Measurements from ENCODE around the gene ZNF562. TPM values are rescaled to one million over a fixed set of nuclear protein-coding genes. Genes with fewer than 3 reads are reported as not detected.
"Not testable (repeated sequence)": the region's sequence is repeated elsewhere in the genome, so short reads cannot be mapped to it uniquely, and the experiment has no call there.

Gene ZNF562
- total and polyA plus RNA-seq, 8 donors = 3.4 to 45.9 (median 16.7) TPM

DNA sequence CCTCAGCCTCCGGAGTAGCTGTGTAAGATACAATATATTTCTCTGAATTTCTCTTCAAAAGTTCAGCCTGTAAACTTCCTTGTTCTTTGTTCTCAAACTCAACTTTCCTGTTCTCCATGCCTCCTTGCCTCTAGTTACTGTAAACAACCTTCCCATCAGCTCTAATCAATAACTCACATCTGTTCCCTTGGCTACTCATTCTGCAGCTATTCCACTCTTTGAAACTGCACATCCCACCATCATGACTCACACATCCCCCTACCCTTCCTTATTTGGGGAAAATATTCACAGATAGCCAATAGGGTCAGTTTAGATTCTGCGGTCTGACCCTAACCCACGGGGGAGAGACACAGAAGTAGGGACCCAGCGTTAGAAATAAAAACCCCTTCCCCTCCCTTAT is 2.0 kb downstream of the ZNF562 start:
- Histone ChIP-seq H3K9me3 (peaks cover 4 to 62% (median 32%) of the 10 kb centered on the region in 4 donors), H3K4me3 (no peak overlapping the region), H3K27me3 (no peaks in the 10 kb centered on the region), H3K27ac (no peak overlapping the region), H3K36me3 (peaks cover 8 to 39% (median 27%) of the 10 kb centered on the region in 4 donors), H3K4me1 (peaks cover 0 to 15% (median 2%) of the 10 kb centered on the region in 4 donors)
- DNase-seq = no peak
- WGBS, 5 donors = 93 to 97% (median 93%) methylated on average over 4 of the region's 4 CpGs
- intact Hi-C loops (cut with DNase I; ENCODE audit: low total_unique reads) = no loop called here
- TF ChIP-seq POLR2A (IDR thresholded peaks at IDR 0.05) (no peak), EP300 (IDR thresholded peaks at IDR 0.05) (no peak), POLR2AphosphoS5 (IDR thresholded peaks at IDR 0.05) (no peak)
- TF ChIP-seq, protein P1, sequence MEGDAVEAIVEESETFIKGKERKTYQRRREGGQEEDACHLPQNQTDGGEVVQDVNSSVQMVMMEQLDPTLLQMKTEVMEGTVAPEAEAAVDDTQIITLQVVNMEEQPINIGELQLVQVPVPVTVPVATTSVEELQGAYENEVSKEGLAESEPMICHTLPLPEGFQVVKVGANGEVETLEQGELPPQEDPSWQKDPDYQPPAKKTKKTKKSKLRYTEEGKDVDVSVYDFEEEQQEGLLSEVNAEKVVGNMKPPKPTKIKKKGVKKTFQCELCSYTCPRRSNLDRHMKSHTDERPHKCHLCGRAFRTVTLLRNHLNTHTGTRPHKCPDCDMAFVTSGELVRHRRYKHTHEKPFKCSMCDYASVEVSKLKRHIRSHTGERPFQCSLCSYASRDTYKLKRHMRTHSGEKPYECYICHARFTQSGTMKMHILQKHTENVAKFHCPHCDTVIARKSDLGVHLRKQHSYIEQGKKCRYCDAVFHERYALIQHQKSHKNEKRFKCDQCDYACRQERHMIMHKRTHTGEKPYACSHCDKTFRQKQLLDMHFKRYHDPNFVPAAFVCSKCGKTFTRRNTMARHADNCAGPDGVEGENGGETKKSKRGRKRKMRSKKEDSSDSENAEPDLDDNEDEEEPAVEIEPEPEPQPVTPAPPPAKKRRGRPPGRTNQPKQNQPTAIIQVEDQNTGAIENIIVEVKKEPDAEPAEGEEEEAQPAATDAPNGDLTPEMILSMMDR (IDR thresholded peaks at IDR 0.05) = no peak

DNA sequence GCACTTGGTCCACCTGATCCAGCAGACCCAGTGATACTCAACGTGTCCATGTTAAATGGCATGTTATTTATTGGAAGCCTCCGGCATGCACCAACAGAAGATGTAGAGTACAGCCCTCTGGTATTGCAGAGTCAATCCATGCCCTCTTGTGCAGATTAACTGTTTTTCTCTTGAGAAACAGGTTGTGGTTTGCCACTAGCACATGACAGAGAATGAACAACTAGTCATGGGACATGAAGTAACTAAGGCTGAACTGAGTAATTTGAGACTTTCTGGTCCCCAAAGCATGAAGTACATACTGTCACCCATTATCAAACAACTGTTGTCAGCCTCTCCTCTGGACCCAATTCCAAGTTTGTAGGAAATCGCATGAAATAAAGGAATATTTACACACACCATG is 3.2 kb downstream of the ZNF562 start:
- H3K27me3 ChIP-seq = no peaks in the 10 kb centered on the region
- DNase-seq = no peak
- H3K4me1 ChIP-seq = peaks cover 0 to 15% (median 2%) of the 10 kb centered on the region in 4 donors
- intact Hi-C loops (cut with DNase I; ENCODE audit: low total_unique reads) = no loop called here
- H3K27ac ChIP-seq = no peak overlapping the region
- peaks cover 8 to 46% (median 33%) of the 10 kb centered on the region in 4 donors for H3K36me3 ChIP-seq
- H3K4me3 ChIP-seq = no peak overlapping the region
- WGBS, 5 donors = 92 to 100% (median 95%) methylated on average over 3 of the region's 3 CpGs
- TF ChIP-seq, protein P1 (IDR thresholded peaks at IDR 0.05) = no peak
- no peak for TF ChIP-seq EP300 (IDR thresholded peaks at IDR 0.05)
- no peak for TF ChIP-seq POLR2AphosphoS5 (IDR thresholded peaks at IDR 0.05)
- TF ChIP-seq POLR2A (IDR thresholded peaks at IDR 0.05) = no peak
- H3K9me3 ChIP-seq = peaks cover 4 to 72% (median 41%) of the 10 kb centered on the region in 4 donors

DNA sequence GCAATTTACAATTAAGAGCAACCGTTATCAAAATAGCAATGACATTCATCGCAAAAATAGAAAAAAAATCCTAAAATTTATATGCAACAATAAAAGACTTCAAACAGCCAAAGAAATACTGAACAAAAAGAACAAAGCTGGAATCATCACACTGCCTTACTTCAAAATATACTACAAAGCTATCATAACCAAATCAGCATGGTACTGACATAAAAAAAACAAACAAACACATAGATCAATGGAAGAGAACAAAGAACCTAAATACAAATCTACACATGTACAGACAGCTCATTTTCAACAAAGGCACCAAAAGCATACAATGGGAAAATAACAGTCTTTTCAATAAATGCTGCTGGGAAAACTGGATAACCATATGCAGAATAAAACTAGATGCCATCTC is 6.4 kb downstream of the ZNF562 start:
- intact Hi-C loops (cut with DNase I; ENCODE audit: low total_unique reads) = no loop called here
- 92 to 100% (median 98%) methylated on average over 2 of the region's 2 CpGs for WGBS, 5 donors
- Histone ChIP-seq H3K4me3 (no peak overlapping the region), H3K27me3 (no peaks in the 10 kb centered on the region), H3K9me3 (peaks cover 5 to 85% (median 47%) of the 10 kb centered on the region in 4 donors), H3K4me1 (peaks cover 0 to 10% (median 0%) of the 10 kb centered on the region in 4 donors), H3K36me3 (peaks cover 8 to 65% (median 40%) of the 10 kb centered on the region in 4 donors), H3K27ac (no peak overlapping the region)
- TF ChIP-seq POLR2A (IDR thresholded peaks at IDR 0.05) (no peak), EP300 (IDR thresholded peaks at IDR 0.05) (no peak), POLR2AphosphoS5 (IDR thresholded peaks at IDR 0.05) (no peak)
- TF ChIP-seq, protein P1 (IDR thresholded peaks at IDR 0.05) = no peak
- DNase-seq = no peak

DNA sequence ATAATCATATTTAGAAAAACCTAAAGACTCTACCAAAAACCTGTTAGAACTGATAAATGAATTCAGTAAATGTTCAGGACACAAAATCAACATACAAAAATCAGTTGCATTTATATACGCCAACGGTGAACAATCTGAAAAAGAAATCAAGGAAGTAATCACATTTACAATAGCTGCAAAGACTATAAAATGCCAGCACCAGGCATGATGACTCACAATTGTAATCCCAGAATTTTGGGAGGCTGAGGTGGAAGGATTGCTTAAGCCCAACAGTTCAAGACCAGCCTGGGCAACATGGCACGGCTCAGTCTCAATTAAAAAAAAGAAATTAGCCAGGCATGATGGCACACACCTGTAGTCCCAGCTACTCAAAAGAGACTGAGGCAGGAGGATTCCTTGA is 7.0 kb downstream of the ZNF562 start:
- H3K4me3 ChIP-seq = no peak overlapping the region
- WGBS, 5 donors = 89 to 98% (median 95%) methylated on average over 3 of the region's 3 CpGs
- no peak for DNase-seq
- peaks cover 4 to 85% (median 42%) of the 10 kb centered on the region in 4 donors for H3K9me3 ChIP-seq
- H3K27ac ChIP-seq = no peak overlapping the region
- H3K4me1 ChIP-seq = peaks cover 0 to 9% (median 0%) of the 10 kb centered on the region in 4 donors
- intact Hi-C loops (cut with DNase I; ENCODE audit: low total_unique reads) = no loop called here
- TF ChIP-seq POLR2A (IDR thresholded peaks at IDR 0.05) = no peak
- peaks cover 8 to 60% (median 40%) of the 10 kb centered on the region in 4 donors for H3K36me3 ChIP-seq
- H3K27me3 ChIP-seq = no peaks in the 10 kb centered on the region

DNA sequence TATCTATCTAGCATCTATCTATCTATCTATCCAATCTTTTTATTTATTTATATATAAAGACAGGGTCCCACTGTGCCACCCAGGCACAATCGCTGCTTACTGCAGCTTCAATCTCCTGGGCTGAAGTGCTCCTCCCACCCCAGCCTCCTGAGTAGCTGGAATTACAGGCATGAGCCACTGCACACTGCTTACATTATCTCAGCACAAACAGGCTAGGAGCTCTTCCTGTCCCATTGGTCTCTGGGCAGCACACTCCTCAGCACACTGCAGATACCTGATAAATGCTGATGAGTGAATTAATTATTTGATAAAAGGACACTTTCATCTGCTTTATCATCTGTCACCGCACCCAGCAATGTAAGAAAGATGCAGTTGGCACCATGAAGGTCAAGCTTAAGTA is 16.1 kb downstream of the ZNF562 start:
- Histone ChIP-seq H3K4me3 (no peak overlapping the region), H3K4me1 (peaks cover 0 to 5% (median 0%) of the 10 kb centered on the region in 4 donors), H3K9me3 (peaks cover 0 to 60% (median 12%) of the 10 kb centered on the region in 4 donors), H3K27ac (no peak overlapping the region), H3K27me3 (no peaks in the 10 kb centered on the region), H3K36me3 (peaks cover 37 to 72% (median 68%) of the 10 kb centered on the region in 4 donors)
- DNase-seq = no peak
- 94 to 97% (median 97%) methylated on average over 2 of the region's 2 CpGs for WGBS, 5 donors
- no peak for TF ChIP-seq POLR2AphosphoS5 (IDR thresholded peaks at IDR 0.05)
- TF ChIP-seq EP300 (IDR thresholded peaks at IDR 0.05) = no peak
- TF ChIP-seq POLR2A (IDR thresholded peaks at IDR 0.05) = no peak
- TF ChIP-seq, protein P1 (IDR thresholded peaks at IDR 0.05) = no peak
- intact Hi-C loops (cut with DNase I; ENCODE audit: low total_unique reads) = no loop called here

DNA sequence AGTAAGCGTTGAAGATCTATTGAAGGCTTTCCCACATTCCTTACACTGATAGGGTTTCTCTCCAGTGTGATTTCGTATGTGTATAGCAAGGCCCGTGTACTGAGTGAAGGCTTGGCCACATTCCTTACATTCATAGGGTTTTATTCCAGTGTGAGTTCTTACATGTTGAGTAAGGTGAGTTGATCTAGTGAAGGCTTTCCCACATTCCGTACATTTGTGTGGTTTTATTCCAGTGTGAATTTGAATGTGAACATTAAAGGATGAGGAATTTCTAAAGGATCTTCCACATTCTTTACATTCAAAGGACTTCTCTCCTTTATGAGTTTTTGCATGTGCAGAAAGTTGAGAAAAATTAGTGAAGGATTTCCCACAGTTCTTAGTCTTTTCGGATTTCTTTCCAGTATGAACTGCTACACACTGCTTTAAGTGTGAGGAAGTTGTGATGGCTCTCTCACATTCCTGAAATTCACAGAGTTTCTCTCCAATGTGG is 21.8 kb downstream of the ZNF562 start:
- peaks cover 75 to 100% (median 100%) of the 10 kb centered on the region in 4 donors for H3K36me3 ChIP-seq
- intact Hi-C loops (cut with DNase I; ENCODE audit: low total_unique reads); H3K4me3 ChIP-seq; DNase-seq; H3K27ac ChIP-seq; H3K4me1 ChIP-seq; H3K27me3 ChIP-seq: not testable (repeated sequence)
- WGBS, 5 donors = 97 to 99% (median 99%) methylated on average over 5 of the region's 5 CpGs
- H3K9me3 ChIP-seq = peaks cover 19 to 91% (median 51%) of the 10 kb centered on the region in 4 donors

DNA sequence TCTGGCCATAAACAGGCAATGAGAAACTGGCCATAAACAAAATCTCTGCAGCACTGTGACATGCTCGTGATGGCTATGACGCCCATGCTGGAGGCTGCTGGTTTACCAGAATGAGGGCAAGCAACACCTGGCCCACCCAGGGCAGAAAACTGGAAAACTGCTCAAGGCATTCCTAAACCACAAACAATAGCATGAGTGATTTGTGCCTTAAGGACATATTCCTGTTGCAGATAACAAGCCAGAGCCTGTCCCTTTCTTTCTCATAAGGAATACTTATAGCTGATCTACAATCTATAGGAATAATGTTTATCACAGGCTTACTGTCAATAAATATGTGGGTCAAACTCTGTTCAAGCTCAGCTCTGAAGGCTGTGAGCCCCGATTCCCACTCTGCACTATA is 23.4 kb downstream of the ZNF562 start:
- H3K27me3 ChIP-seq; intact Hi-C loops (cut with DNase I; ENCODE audit: low total_unique reads); DNase-seq; H3K4me1 ChIP-seq; H3K27ac ChIP-seq; H3K4me3 ChIP-seq: not testable (repeated sequence)
- Histone ChIP-seq H3K9me3 (peaks cover 19 to 78% (median 52%) of the 10 kb centered on the region in 4 donors), H3K36me3 (peaks cover 64 to 100% (median 99%) of the 10 kb centered on the region in 4 donors)
- 94 to 100% (median 96%) methylated on average over 3 of the region's 3 CpGs for WGBS, 5 donors

All from stomach (tissue), 9 donors.